ENCODE measurements around the gene TMEM63B.

The TMEM63B gene

DNA sequence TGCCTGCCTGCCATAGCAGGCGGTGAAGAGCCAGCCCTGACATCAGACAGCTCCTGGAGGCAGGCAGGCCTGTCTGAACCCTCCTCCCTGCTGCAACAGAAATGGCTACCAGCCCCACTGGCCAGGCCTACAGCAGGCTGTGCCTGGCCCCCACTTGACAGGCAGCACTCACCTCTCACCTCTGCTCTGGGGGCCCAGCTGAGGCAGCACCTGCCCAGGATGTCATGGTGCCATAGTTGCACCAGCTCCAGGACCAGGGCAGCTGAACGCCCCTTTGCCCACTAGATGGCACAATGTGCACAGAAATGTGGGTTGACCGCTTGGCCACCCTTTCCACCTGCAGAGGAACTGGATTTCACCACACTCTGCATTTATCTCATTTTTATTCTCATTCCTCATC is 30.7 kb upstream of the TMEM63B start:
- Histone ChIP-seq H2BK15ac (ENCODE audit: low read length) (no peak overlapping the region), H2BK5ac (ENCODE audit: low read length) (no peak overlapping the region), H3K14ac (ENCODE audit: low read length) (no peak overlapping the region), H4K8ac (ENCODE audit: low read depth, low read length) (no peak overlapping the region), H3K79me1 (ENCODE audit: low read depth, low read length) (no peaks in the 10 kb centered on the region), H3K18ac (ENCODE audit: low read length) (no peak overlapping the region), H2BK120ac (ENCODE audit: low read depth, low read length) (no peak overlapping the region), H3K9ac (ENCODE audit: low read depth, low read length, poor library complexity) (peak overlapping the region; percentile 31), H3K4ac (ENCODE audit: low read length) (no peak overlapping the region), H3K4me2 (ENCODE audit: insufficient read depth, low read length, poor library complexity, severe bottlenecking) (no peak overlapping the region), H3K4me3 (ENCODE audit: low read length in 2 of 2) (peak overlapping the region in 1 of 2 donors; percentile 23), H3K23ac (ENCODE audit: low read depth, low read length, poor library complexity) (peak overlapping the region; percentile 76), H3K36me3 (replicated peaks in 1 of 2; ENCODE audit: control insufficient read depth in 2 of 2, insufficient read depth in 2 of 2, low read length in 2 of 2) (peaks cover 24 to 46% of the 10 kb centered on the region in 2 donors), H3K27ac (replicated peaks; ENCODE audit: low read length) (no peak overlapping the region), H2AK5ac (ENCODE audit: low read depth, low read length) (no peak overlapping the region), H4K91ac (ENCODE audit: low read depth, low read length, poor library complexity) (no peak overlapping the region), H3K27me3 (ENCODE audit: control insufficient read depth in 3 of 3, insufficient read depth in 3 of 3, low read depth in 1 of 3, low read length in 3 of 3) (no peaks in the 10 kb centered on the region), H3K9me3 (replicated peaks in 1 of 2; ENCODE audit: control insufficient read depth in 2 of 2, insufficient read depth in 1 of 2, low read depth in 1 of 2, low read length in 2 of 2) (no peaks in the 10 kb centered on the region), H2BK12ac (ENCODE audit: low read length) (no peak overlapping the region), H2AFZ (ENCODE audit: low read length) (no peak overlapping the region), H3K4me1 (ENCODE audit: control insufficient read depth in 2 of 2, insufficient read depth in 1 of 2, low read depth in 1 of 2, low read length in 2 of 2) (no peaks in the 10 kb centered on the region)
- WGBS, 2 donors (ENCODE audit: extremely low coverage in 2 of 2, insufficient read length in 2 of 2, insufficient replicate concordance in 1 of 2): no CpG with 5 or more reads among the region's 3 CpGs
- DNase-seq (ENCODE audit: low spot score): no peak

DNA sequence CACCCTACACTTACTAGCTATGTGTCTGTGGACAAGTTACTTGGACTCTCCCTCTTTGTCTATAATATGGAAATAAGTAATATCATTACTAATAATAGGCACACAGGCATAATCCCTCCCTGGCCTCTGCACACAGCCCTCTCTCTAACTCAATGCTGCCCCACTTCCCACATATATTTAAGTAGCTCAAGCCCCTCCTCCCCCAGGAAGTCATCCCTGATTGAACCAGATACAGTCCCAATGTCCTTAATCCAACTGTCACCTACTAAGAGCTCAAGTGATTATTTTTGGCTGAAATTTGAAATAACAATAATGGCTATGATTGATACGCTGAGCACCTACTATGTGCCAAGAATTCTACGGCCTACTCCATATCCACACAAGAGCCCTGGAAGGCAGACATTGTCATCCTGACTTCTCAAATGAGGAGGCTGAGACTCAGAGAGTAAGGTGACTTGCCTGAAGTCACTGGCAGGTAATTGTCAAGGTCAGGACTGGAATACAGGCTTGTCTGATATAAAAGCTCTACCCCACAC is 29.5 kb upstream of the TMEM63B start:
- Histone ChIP-seq H3K4me2 (ENCODE audit: insufficient read depth, low read length, poor library complexity, severe bottlenecking) (no peak overlapping the region), H2BK15ac (ENCODE audit: low read length) (no peak overlapping the region), H2AK5ac (ENCODE audit: low read depth, low read length) (no peak overlapping the region), H3K79me1 (ENCODE audit: low read depth, low read length) (no peaks in the 10 kb centered on the region), H3K4ac (ENCODE audit: low read length) (no peak overlapping the region), H3K27me3 (ENCODE audit: control insufficient read depth in 3 of 3, insufficient read depth in 3 of 3, low read depth in 1 of 3, low read length in 3 of 3) (no peaks in the 10 kb centered on the region), H4K8ac (ENCODE audit: low read depth, low read length) (no peak overlapping the region), H3K14ac (ENCODE audit: low read length) (no peak overlapping the region), H3K9me3 (replicated peaks in 1 of 2; ENCODE audit: control insufficient read depth in 2 of 2, insufficient read depth in 1 of 2, low read depth in 1 of 2, low read length in 2 of 2) (no peaks in the 10 kb centered on the region), H3K36me3 (replicated peaks in 1 of 2; ENCODE audit: control insufficient read depth in 2 of 2, insufficient read depth in 2 of 2, low read length in 2 of 2) (peaks cover 25 to 43% of the 10 kb centered on the region in 2 donors), H2AFZ (ENCODE audit: low read length) (no peak overlapping the region), H4K91ac (ENCODE audit: low read depth, low read length, poor library complexity) (no peak overlapping the region), H3K9ac (ENCODE audit: low read depth, low read length, poor library complexity) (no peak overlapping the region), H2BK5ac (ENCODE audit: low read length) (no peak overlapping the region), H3K27ac (replicated peaks; ENCODE audit: low read length) (no peak overlapping the region), H3K4me3 (ENCODE audit: low read length in 2 of 2) (no peak overlapping the region), H2BK120ac (ENCODE audit: low read depth, low read length) (no peak overlapping the region), H3K23ac (ENCODE audit: low read depth, low read length, poor library complexity) (no peak overlapping the region), H2BK12ac (ENCODE audit: low read length) (no peak overlapping the region), H3K18ac (ENCODE audit: low read length) (no peak overlapping the region), H3K4me1 (ENCODE audit: control insufficient read depth in 2 of 2, insufficient read depth in 1 of 2, low read depth in 1 of 2, low read length in 2 of 2) (peaks cover 2 to 6% of the 10 kb centered on the region in 2 donors)
- WGBS, 2 donors (ENCODE audit: extremely low coverage in 2 of 2, insufficient read length in 2 of 2, insufficient replicate concordance in 1 of 2): no CpG with 5 or more reads among the region's 2 CpGs
- no peak for DNase-seq (ENCODE audit: low spot score)

GRCh38 chr6:44099192-44099591 is 28.2 kb upstream of the TMEM63B start:
- H2BK5ac ChIP-seq (ENCODE audit: low read length): no peak overlapping the region
- no peak for DNase-seq (ENCODE audit: low spot score)
- no peak overlapping the region for H2AK5ac ChIP-seq (ENCODE audit: low read depth, low read length)
- no peak overlapping the region for H2BK12ac ChIP-seq (ENCODE audit: low read length)
- peaks cover 34 to 53% of the 10 kb centered on the region in 2 donors for H3K36me3 ChIP-seq (replicated peaks in 1 of 2; ENCODE audit: control insufficient read depth in 2 of 2, insufficient read depth in 2 of 2, low read length in 2 of 2)
- no peak overlapping the region for H2BK120ac ChIP-seq (ENCODE audit: low read depth, low read length)
- no peak overlapping the region for H4K91ac ChIP-seq (ENCODE audit: low read depth, low read length, poor library complexity)
- H3K4me2 ChIP-seq (ENCODE audit: insufficient read depth, low read length, poor library complexity, severe bottlenecking): no peak overlapping the region
- H3K4ac ChIP-seq (ENCODE audit: low read length): no peak overlapping the region
- WGBS, 2 donors (ENCODE audit: extremely low coverage in 2 of 2, insufficient read length in 2 of 2, insufficient replicate concordance in 1 of 2): no CpG with 5 or more reads among the region's 1 CpG
- no peak overlapping the region for H2AFZ ChIP-seq (ENCODE audit: low read length)
- H3K27me3 ChIP-seq (ENCODE audit: control insufficient read depth in 3 of 3, insufficient read depth in 3 of 3, low read depth in 1 of 3, low read length in 3 of 3): no peaks in the 10 kb centered on the region
- no peak overlapping the region for H2BK15ac ChIP-seq (ENCODE audit: low read length)
- no peak overlapping the region for H3K9ac ChIP-seq (ENCODE audit: low read depth, low read length, poor library complexity)
- H3K9me3 ChIP-seq (replicated peaks in 1 of 2; ENCODE audit: control insufficient read depth in 2 of 2, insufficient read depth in 1 of 2, low read depth in 1 of 2, low read length in 2 of 2): peaks cover 0 to 2% of the 10 kb centered on the region in 2 donors
- no peak overlapping the region for H3K4me3 ChIP-seq (ENCODE audit: low read length in 2 of 2)
- H4K8ac ChIP-seq (ENCODE audit: low read depth, low read length): no peak overlapping the region
- H3K18ac ChIP-seq (ENCODE audit: low read length): no peak overlapping the region
- peaks cover 5 to 6% of the 10 kb centered on the region in 2 donors for H3K4me1 ChIP-seq (ENCODE audit: control insufficient read depth in 2 of 2, insufficient read depth in 1 of 2, low read depth in 1 of 2, low read length in 2 of 2)
- H3K23ac ChIP-seq (ENCODE audit: low read depth, low read length, poor library complexity): no peak overlapping the region
- H3K27ac ChIP-seq (replicated peaks; ENCODE audit: low read length): no peak overlapping the region
- H3K79me1 ChIP-seq (ENCODE audit: low read depth, low read length): no peaks in the 10 kb centered on the region
- no peak overlapping the region for H3K14ac ChIP-seq (ENCODE audit: low read length)

- Histone ChIP-seq H3K4me1 (ENCODE audit: control insufficient read depth in 2 of 2, insufficient read depth in 1 of 2, low read depth in 1 of 2, low read length in 2 of 2) (peaks cover 5 to 6% of the 10 kb centered on the region in 2 donors), H2BK12ac (ENCODE audit: low read length) (no peak overlapping the region), H3K18ac (ENCODE audit: low read length) (no peak overlapping the region), H3K27ac (replicated peaks; ENCODE audit: low read length) (no peak overlapping the region), H3K4ac (ENCODE audit: low read length) (no peak overlapping the region), H3K27me3 (ENCODE audit: control insufficient read depth in 3 of 3, insufficient read depth in 3 of 3, low read depth in 1 of 3, low read length in 3 of 3) (no peaks in the 10 kb centered on the region), H3K9ac (ENCODE audit: low read depth, low read length, poor library complexity) (no peak overlapping the region), H2BK15ac (ENCODE audit: low read length) (no peak overlapping the region), H4K91ac (ENCODE audit: low read depth, low read length, poor library complexity) (no peak overlapping the region), H2BK5ac (ENCODE audit: low read length) (no peak overlapping the region), H3K9me3 (replicated peaks in 1 of 2; ENCODE audit: control insufficient read depth in 2 of 2, insufficient read depth in 1 of 2, low read depth in 1 of 2, low read length in 2 of 2) (peaks cover 0 to 2% of the 10 kb centered on the region in 2 donors), H3K23ac (ENCODE audit: low read depth, low read length, poor library complexity) (no peak overlapping the region), H3K36me3 (replicated peaks in 1 of 2; ENCODE audit: control insufficient read depth in 2 of 2, insufficient read depth in 2 of 2, low read length in 2 of 2) (peaks cover 38 to 53% of the 10 kb centered on the region in 2 donors), H2AFZ (ENCODE audit: low read length) (no peak overlapping the region), H3K4me2 (ENCODE audit: insufficient read depth, low read length, poor library complexity, severe bottlenecking) (no peak overlapping the region), H3K79me1 (ENCODE audit: low read depth, low read length) (no peaks in the 10 kb centered on the region), H4K8ac (ENCODE audit: low read depth, low read length) (no peak overlapping the region), H3K4me3 (ENCODE audit: low read length in 2 of 2) (no peak overlapping the region), H2AK5ac (ENCODE audit: low read depth, low read length) (no peak overlapping the region), H2BK120ac (ENCODE audit: low read depth, low read length) (no peak overlapping the region), H3K14ac (ENCODE audit: low read length) (no peak overlapping the region)
- no peak for DNase-seq (ENCODE audit: low spot score)
- whole genome bisulfite sequencing, 2 donors (ENCODE audit: extremely low coverage in 2 of 2, insufficient read length in 2 of 2, insufficient replicate concordance in 1 of 2): no CpG with 5 or more reads among the region's 1 CpG
Measured at GRCh38 chr6:44100088-44100550, 27.2 kb upstream of the TMEM63B start.
